ENCODE results near the gene ZNF580. TPM values are rescaled to one million over a fixed set of nuclear protein-coding genes. Genes with fewer than 3 reads are reported as not detected.

Gene ZNF580
- total RNA-seq, 2 experiments from 2014 or later, result 24.4 to 50.0 TPM

GRCh38 chr19:55681131-55682092 lies 40.6 kb downstream of the ZNF580 start:
- H3K4me1 ChIP-seq (ENCODE audit: insufficient read depth, low read length, poor library complexity, severe bottlenecking), result peaks cover 42% of the 10 kb centered on the region
- POLR2A ChIA-PET, result interaction anchor here (0.6 kb wide), 1 partner anchor 51 kb away, joined by 3 read pairs; no protein-coding TSS in a partner anchor
- no peaks in the 10 kb centered on the region for H4K20me1 ChIP-seq (ENCODE audit: insufficient read depth, low read length)
- DNase-seq (ENCODE audit: low spot score), result no peak
- no peak overlapping the region for H3K4me2 ChIP-seq (ENCODE audit: low read length)
- no peak overlapping the region for H2AFZ ChIP-seq (ENCODE audit: low read length)
- H3K79me2 ChIP-seq (ENCODE audit: insufficient read depth, low read depth, low read length), result peaks cover 75% of the 10 kb centered on the region
- TF ChIP-seq CTCF (conservative IDR thresholded peaks at IDR 0.05; ENCODE audit: low read length) (no peak), EZH2phosphoT487 (IDR thresholded peaks at IDR 0.05; ENCODE audit: borderline replicate concordance, low read depth, low read length) (no peak)
- peaks cover 87% of the 10 kb centered on the region for H3K36me3 ChIP-seq (ENCODE audit: insufficient read depth, low read length)
- no peak overlapping the region for H3K4me3 ChIP-seq (ENCODE audit: low read depth, low read length, poor library complexity, severe bottlenecking)
- no peaks in the 10 kb centered on the region for H3K9me3 ChIP-seq (ENCODE audit: low read length)
- intact Hi-C loops (cut with micrococcal nuclease; ENCODE audit: unreplicated experiment), result no loop called here
- CTCF ChIA-PET (ENCODE audit: unreplicated experiment), result no interaction called here
- BruUV-seq (replicated peaks), result no TSS peak
- no peaks in the 10 kb centered on the region for H3K9me2 ChIP-seq (ENCODE audit: insufficient read depth, low read length)
- no peak overlapping the region for H3K27ac ChIP-seq (ENCODE audit: low read depth, low read length, poor library complexity, severe bottlenecking)

DNA sequence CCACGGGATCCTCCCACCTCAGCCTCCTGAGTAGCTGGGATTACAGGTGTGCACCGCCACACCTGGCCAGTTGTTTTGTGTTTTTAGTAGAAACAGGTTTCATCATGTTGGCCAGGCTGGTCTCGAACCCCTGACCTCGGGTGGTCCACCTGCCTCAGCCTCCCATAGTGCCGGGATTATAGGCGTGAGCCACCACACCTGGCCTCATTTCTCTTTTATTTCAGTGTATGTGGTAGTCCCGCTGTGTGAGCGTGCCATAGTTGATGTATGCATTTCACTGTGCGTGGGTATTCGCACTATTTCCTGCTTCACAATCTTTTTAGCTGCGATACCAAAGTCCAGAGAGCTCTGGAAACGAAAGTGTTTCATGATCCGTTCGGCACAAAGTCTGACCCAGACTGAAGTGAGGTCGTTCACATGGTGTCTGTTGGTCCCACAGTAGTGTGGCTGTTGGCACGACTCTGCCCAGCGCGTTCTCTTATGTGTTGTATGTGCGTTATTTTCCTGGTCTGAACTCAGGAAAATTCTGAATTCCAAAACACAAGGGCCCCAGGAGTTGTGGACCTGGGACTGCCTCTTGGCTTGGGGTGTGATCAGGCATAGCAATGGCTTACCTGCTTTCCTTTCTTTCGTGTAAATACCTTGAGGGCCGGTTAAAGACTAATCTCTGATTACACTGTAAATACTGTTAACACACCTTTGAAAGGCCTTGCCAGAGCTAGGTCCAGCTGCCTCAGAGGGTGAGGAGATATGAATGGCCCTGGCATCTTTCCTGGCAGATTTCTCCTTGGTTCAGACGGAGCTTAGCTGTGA lies 42.9 kb downstream of the ZNF580 start:
- BruUV-seq (replicated peaks), result no TSS peak
- POLR2A ChIA-PET, result no interaction called here

More for the DNA sequence above, 42.9 kb downstream of the ZNF580 start:
- peaks cover 64% of the 10 kb centered on the region for H3K79me2 ChIP-seq (ENCODE audit: insufficient read depth, low read depth, low read length)
- no peaks in the 10 kb centered on the region for H3K9me2 ChIP-seq (ENCODE audit: insufficient read depth, low read length)
- DNase-seq (ENCODE audit: low spot score), result no peak
- CTCF ChIA-PET (ENCODE audit: unreplicated experiment), result interaction anchor here (0.6 kb wide), 1 partner anchor 455 kb away, joined by 3 read pairs; the partner anchor contains the start of gene TMEM86B
- H3K4me2 ChIP-seq (ENCODE audit: low read length), result no peak overlapping the region
- H4K20me1 ChIP-seq (ENCODE audit: insufficient read depth, low read length), result no peaks in the 10 kb centered on the region
- peaks cover 96% of the 10 kb centered on the region for H3K36me3 ChIP-seq (ENCODE audit: insufficient read depth, low read length)
- H3K4me1 ChIP-seq (ENCODE audit: insufficient read depth, low read length, poor library complexity, severe bottlenecking), result peaks cover 22% of the 10 kb centered on the region
- no peaks in the 10 kb centered on the region for H3K9me3 ChIP-seq (ENCODE audit: low read length)
- H3K4me3 ChIP-seq (ENCODE audit: low read depth, low read length, poor library complexity, severe bottlenecking), result no peak overlapping the region
- no peak overlapping the region for H2AFZ ChIP-seq (ENCODE audit: low read length)
- TF ChIP-seq EZH2phosphoT487 (IDR thresholded peaks at IDR 0.05; ENCODE audit: borderline replicate concordance, low read depth, low read length), result no peak
- TF ChIP-seq CTCF (conservative IDR thresholded peaks at IDR 0.05; ENCODE audit: low read length), result no peak
- intact Hi-C loops (cut with micrococcal nuclease; ENCODE audit: unreplicated experiment), result no loop called here
- no peak overlapping the region for H3K27ac ChIP-seq (ENCODE audit: low read depth, low read length, poor library complexity, severe bottlenecking)

All from OCI-LY7 (cell line).